GM13977 (cell line): Measurements from ENCODE around the gene POLR2C.
A peak's percentile ranks its signal among the peaks of the same experiment; 100 is the strongest.

ENCODE experiments used
- DNase-seq: peaks from one replicate; pipeline ENCODE4 v3.0.0; 2012; ENCODE audit warnings: low spot score
- in situ Hi-C: fragments of 300-500 bp; cut with MboI; formaldehyde crosslinking; loops from one replicate; pipeline ENCODE4 v1.12.0; 2022; ENCODE audit warnings: low sequenced_read_pairs, low pct_unique_long_range_greater_than_20kb, mixed read lengths, inconsistent platforms; ENCODE audit not compliant: unreplicated experiment
- TF ChIP-seq, protein P1 (sequence below): IDR thresholded peaks from 2 replicates; pipeline ENCODE4 v1.5.1; 2012; ENCODE audit warnings: mild to moderate bottlenecking, control low read depth; ENCODE audit not compliant: insufficient read depth; ENCODE audit errors: extremely low read depth, missing control alignments

Gene POLR2C

DNA sequence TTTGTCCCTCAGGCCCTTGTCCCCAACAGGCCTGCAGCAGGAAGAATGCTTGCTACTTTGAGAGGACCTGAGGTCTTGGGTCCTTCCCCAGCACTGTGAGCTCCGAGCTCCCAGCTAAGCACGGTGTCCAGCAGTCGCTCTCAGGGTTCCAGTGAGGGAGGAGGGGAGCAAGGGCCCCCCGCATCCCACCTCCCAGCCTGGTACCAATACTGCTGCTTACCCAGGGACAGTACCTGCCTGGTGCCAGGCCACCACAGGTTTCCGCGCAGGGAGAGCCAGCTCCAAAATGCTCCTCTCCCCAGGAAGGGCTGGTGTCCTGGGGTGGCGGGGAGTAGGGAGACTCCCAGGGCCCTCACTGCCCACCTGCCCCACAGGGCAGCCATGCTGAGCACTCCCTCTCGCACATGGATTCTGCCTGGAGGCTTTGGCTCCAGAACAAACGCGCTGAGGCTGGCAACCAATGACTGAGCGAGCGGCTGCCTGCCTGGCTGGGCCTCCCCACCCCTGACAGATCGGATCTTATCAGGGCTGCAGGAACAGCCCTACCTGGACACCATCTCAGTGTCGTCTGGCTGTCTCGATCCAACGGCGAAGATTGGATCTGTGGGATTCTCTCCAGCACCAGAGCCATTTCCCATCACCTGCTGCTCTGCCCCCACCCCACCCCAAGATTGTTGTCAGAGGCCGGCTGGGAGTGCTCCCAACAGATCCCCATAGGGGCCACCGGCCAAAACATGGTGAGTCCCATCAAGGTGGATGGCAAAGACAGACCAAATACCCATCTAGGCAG lies 21.4 kb downstream of the POLR2C start:
- TF ChIP-seq, protein P1, sequence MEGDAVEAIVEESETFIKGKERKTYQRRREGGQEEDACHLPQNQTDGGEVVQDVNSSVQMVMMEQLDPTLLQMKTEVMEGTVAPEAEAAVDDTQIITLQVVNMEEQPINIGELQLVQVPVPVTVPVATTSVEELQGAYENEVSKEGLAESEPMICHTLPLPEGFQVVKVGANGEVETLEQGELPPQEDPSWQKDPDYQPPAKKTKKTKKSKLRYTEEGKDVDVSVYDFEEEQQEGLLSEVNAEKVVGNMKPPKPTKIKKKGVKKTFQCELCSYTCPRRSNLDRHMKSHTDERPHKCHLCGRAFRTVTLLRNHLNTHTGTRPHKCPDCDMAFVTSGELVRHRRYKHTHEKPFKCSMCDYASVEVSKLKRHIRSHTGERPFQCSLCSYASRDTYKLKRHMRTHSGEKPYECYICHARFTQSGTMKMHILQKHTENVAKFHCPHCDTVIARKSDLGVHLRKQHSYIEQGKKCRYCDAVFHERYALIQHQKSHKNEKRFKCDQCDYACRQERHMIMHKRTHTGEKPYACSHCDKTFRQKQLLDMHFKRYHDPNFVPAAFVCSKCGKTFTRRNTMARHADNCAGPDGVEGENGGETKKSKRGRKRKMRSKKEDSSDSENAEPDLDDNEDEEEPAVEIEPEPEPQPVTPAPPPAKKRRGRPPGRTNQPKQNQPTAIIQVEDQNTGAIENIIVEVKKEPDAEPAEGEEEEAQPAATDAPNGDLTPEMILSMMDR = no peak
- in situ Hi-C loops = no loop called here
- DNase-seq = no peak

DNA sequence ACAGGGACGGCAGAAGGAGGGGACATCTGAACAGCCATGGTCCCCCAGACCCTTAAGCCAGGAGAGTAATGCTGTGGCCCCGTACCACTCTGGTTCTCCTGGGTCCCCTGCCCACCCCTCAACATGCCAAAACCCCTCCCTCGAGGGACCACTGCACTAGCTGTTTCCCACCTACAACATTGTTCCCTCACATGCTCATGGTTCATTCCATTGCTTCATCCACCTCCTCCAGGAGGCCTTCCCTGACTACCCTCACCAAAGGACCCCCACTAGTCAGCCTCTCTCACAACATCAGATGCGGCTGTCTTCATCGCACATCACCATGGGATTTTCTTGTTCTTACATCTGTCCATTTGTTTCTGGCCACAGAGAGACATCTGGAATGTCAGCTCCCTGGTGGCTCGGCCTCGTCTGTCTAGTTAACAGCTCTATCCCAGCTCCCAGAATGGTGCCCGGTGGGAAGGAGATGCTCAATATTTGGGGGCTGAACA lies 22.1 kb downstream of the POLR2C start:
- in situ Hi-C loops = no loop called here
- no peak for DNase-seq
- TF ChIP-seq, protein P1 = no peak

DNA sequence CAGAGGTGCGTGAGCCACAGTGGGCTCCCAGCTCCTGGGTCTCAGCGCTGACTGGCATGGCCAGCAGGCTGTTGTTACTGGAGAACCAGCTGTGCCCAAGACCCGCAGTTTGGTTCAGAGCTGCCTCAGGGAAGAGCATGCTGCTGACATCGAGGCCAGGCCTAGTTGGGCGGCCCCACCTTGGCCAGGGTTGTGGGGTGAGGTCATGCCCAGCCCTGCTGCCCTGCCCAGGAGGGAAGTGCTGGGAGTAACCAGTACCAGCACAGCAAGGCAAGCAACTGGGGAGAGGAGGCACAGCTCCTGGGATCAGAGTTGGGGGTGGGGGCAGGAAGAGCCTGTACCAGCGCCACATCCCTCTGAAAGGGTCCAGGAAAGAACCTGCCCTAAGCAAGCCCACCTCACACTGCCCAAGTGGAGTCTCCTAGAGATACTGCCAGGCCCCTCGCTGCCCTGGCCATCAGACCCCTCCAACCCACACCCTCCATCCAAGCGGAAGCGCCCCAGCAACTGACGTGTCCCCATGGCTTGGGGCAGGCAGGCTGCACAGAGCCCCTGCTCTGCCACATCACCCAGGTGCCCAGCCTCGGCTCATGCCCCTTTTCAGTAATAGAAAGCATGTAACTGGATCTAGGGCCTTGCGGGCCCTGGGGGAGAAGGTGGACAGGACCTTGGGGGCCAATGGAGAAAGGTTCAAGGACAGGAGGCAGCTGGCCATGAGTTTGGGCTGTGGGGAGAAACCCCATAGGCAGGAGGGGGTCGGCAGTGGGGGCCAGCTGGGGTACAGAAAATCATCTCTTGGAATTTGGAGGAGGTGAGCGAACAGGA lies 22.8 kb downstream of the POLR2C start:
- no peak for DNase-seq
- in situ Hi-C loops = no loop called here
- TF ChIP-seq, protein P1 = no peak

- TF ChIP-seq, protein P1 = no peak
- in situ Hi-C loops = no loop called here
- DNase-seq = peak; percentile 97
Measured at GRCh38 chr16:57485916-57486857, 23.7 kb downstream of the POLR2C start, which contains the start of gene DOK4. Gene DOK4 (minus strand): TSS chr16:57486493. CDS start chr16:57479507, 6,986 bp downstream.

- peak; percentile 67 for DNase-seq
- in situ Hi-C loops = no loop called here
- TF ChIP-seq, protein P1 = no peak
Measured at GRCh38 chr16:57486858-57487834, 24.7 kb downstream of the POLR2C start.
